Activated T-cell treated with anti-CD3 and anti-CD28 coated beads, Interleukin-2, amount 50 U/mL, for 72 hours (primary cell): Measurements from ENCODE around the gene KLHL41. TPM values are rescaled to one million over a fixed set of nuclear protein-coding genes. Genes with fewer than 3 reads are reported as not detected.

ENCODE experiments used
- ATAC-seq, 2 donors: fragments of 150-1000 bp; cut with Tn5 transposase; replicated peaks in 1 of 2; 2 replicates each; pipeline ENCODE4 v1.10.0; 2021; ENCODE audit warnings: moderate library complexity in 2 of 2, mild to moderate bottlenecking in 1 of 2
- DNase-seq, 2 donors: peaks; one replicate each; pipeline ENCODE4 v3.0.0; 2021 to 2022; ENCODE audit warnings: mixed read lengths in 1 of 2
- H3K27ac Mint-ChIP-seq: one replicate; pipeline ENCODE4 v1.8.0; 2022; ENCODE audit warnings: mild to moderate bottlenecking, moderate library complexity, mixed read lengths
- H3K27me3 Mint-ChIP-seq: one replicate; pipeline ENCODE4 v1.8.0; 2022; ENCODE audit warnings: low read depth, mixed read lengths
- H3K36me3 Mint-ChIP-seq, 2 donors: one replicate each; pipeline ENCODE4 v1.8.0; 2022; ENCODE audit warnings: mixed read lengths in 2 of 2, mild to moderate bottlenecking in 1 of 2; ENCODE audit not compliant: insufficient read depth in 2 of 2
- H3K4me1 Mint-ChIP-seq: one replicate; pipeline ENCODE4 v1.8.0; 2022; ENCODE audit warnings: low read depth, mixed read lengths
- H3K4me3 Mint-ChIP-seq, 2 donors: one replicate each; pipeline ENCODE4 v1.8.0; 2022; ENCODE audit warnings: mild to moderate bottlenecking in 2 of 2, mixed read lengths in 2 of 2, moderate library complexity in 2 of 2
- H3K9me3 Mint-ChIP-seq, 2 donors: one replicate each; pipeline ENCODE4 v1.8.0; 2022; ENCODE audit warnings: mixed read lengths in 2 of 2
- total RNA-seq, 2 donors: library from RNA; stranded (reverse); gene quantifications; one replicate each; pipeline ENCODE4 v1.2.3, GENCODE V29; 2022

The KLHL41 gene
- total RNA-seq, 2 donors from 2014 or later: 0.09 to 0.34 TPM

DNA sequence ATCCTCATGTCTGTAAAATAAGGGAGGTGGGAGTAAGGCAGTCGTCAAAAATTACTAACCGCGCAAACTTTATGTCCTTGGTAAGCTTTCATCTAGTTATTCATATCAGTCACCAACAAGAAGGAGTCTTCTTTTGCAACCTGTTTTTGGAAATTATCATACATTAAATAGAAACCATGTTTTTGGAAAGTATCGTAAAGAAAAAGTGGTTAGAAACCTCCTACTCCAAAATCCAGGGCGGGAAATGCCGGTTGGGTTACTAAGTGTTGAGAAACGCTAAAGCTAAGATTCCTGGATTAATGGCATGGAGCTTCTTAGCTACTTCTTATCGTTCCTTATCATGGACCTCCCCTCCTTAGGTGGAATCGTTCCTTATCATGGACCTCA, 29.4 kb upstream of the KLHL41 start:
- H3K4me3 Mint-ChIP-seq: peak overlapping the region; percentile 91 to 97
- DNase-seq (no peak), ATAC-seq (peak in 1 of 2 donors; percentile 8)
- H3K27me3 Mint-ChIP-seq: no peaks in the 10 kb centered on the region
- no peaks in the 10 kb centered on the region for H3K9me3 Mint-ChIP-seq
- H3K4me1 Mint-ChIP-seq: peaks cover 17% of the 10 kb centered on the region
- no peak overlapping the region for H3K27ac Mint-ChIP-seq
- H3K36me3 Mint-ChIP-seq: no peaks in the 10 kb centered on the region

DNA sequence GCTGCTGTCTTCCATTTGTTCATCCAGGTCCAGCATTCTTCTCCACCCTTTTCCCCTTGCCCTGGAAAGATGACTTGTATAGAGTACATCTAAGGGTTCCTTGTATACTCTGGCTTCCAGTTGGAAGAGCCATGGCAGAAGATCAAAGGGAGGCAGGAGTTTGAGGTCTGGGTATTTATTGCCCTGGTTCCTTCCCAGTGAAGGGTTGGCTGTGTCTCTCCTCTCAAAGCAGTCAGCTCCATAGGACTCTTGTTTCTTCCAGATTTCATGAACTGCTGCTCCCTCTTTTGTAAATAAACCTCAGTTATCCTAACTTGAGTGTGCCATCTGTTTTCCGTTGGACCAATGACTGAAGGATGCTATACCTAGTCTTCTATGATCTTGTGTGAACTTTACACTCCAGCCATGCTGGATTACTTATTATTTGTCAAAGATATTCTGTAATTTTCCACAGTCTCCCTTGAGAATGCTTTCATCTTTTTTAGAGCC, 23.8 kb upstream of the KLHL41 start:
- no peak for ATAC-seq
- Mint-ChIP-seq H3K27me3 (no peaks in the 10 kb centered on the region), H3K36me3 (no peaks in the 10 kb centered on the region), H3K9me3 (no peaks in the 10 kb centered on the region), H3K27ac (no peak overlapping the region), H3K4me1 (no peaks in the 10 kb centered on the region), H3K4me3 (no peak overlapping the region)
- no peak for DNase-seq

- H3K9me3 Mint-ChIP-seq: no peaks in the 10 kb centered on the region
- H3K27me3 Mint-ChIP-seq: no peaks in the 10 kb centered on the region
- ATAC-seq (no peak), DNase-seq (no peak)
- H3K4me1 Mint-ChIP-seq: no peaks in the 10 kb centered on the region
- no peak overlapping the region for H3K27ac Mint-ChIP-seq
- H3K4me3 Mint-ChIP-seq: no peak overlapping the region
- H3K36me3 Mint-ChIP-seq: no peaks in the 10 kb centered on the region
These were observed 23.0 kb upstream of the KLHL41 start for GRCh38 chr2:169486487-169486886.

DNA sequence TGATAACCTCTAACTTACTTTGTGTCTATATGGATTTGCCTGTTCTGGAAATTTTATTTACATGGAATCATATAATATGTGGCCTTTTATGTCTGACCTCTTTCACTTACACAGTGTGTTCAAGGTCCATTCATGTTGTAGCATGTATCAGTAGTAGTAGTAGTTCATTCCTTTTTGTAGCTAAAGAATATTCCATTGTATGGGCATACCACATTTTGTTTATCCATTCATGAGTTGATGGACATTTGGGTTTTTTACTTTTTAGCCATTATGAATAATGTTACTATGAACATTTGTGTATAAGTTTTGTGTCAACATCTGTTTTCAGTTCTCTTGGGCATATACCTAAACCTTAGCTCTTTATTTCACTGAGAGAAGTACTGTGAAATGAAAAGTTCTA, 18.7 kb upstream of the KLHL41 start:
- H3K27me3 Mint-ChIP-seq: no peaks in the 10 kb centered on the region
- ATAC-seq: no peak
- DNase-seq: no peak
- no peaks in the 10 kb centered on the region for H3K36me3 Mint-ChIP-seq
- no peak overlapping the region for H3K27ac Mint-ChIP-seq
- H3K9me3 Mint-ChIP-seq: no peaks in the 10 kb centered on the region
- H3K4me3 Mint-ChIP-seq: no peak overlapping the region
- no peaks in the 10 kb centered on the region for H3K4me1 Mint-ChIP-seq

- DNase-seq (no peak), ATAC-seq (no peak)
- H3K27me3 Mint-ChIP-seq: no peaks in the 10 kb centered on the region
- no peak overlapping the region for H3K4me3 Mint-ChIP-seq
- no peaks in the 10 kb centered on the region for H3K4me1 Mint-ChIP-seq
- no peaks in the 10 kb centered on the region for H3K9me3 Mint-ChIP-seq
- no peaks in the 10 kb centered on the region for H3K36me3 Mint-ChIP-seq
- no peak overlapping the region for H3K27ac Mint-ChIP-seq
These were observed 18.1 kb upstream of the KLHL41 start for GRCh38 chr2:169491378-169491777.

DNA sequence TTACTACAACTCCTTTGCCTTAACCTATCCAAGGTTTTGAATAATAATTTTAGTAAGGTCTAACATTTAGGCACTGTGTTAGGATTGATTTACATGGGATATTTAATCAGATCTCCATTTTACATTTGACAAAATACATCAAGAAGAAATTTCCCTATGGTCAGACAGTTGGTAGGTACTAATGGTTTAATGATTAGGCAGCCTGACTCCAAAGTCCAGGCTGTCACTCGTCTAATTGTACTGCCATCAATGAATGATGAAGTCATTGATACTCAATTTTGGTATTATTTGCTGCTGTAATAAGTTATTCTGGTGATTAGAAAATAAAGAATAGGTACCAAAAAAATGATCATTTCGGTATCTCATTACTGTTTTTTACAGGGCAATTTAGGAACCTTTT, 16.1 kb upstream of the KLHL41 start:
- Mint-ChIP-seq H3K27ac (no peak overlapping the region), H3K36me3 (no peaks in the 10 kb centered on the region), H3K27me3 (no peaks in the 10 kb centered on the region), H3K4me3 (no peak overlapping the region), H3K9me3 (no peaks in the 10 kb centered on the region), H3K4me1 (no peaks in the 10 kb centered on the region)
- no peak for DNase-seq
- ATAC-seq: no peak

GRCh38 chr2:169495310-169495928, 14.1 kb upstream of the KLHL41 start:
- no peaks in the 10 kb centered on the region for H3K4me1 Mint-ChIP-seq
- ATAC-seq (no peak), DNase-seq (no peak)
- no peaks in the 10 kb centered on the region for H3K36me3 Mint-ChIP-seq
- H3K4me3 Mint-ChIP-seq: no peak overlapping the region
- H3K9me3 Mint-ChIP-seq: no peaks in the 10 kb centered on the region
- H3K27ac Mint-ChIP-seq: no peak overlapping the region
- H3K27me3 Mint-ChIP-seq: no peaks in the 10 kb centered on the region

GRCh38 chr2:169504651-169505050, 4.9 kb upstream of the KLHL41 start:
- DNase-seq (no peak), ATAC-seq (no peak)
- Mint-ChIP-seq H3K4me3 (no peak overlapping the region), H3K27me3 (no peaks in the 10 kb centered on the region), H3K36me3 (no peaks in the 10 kb centered on the region), H3K4me1 (no peaks in the 10 kb centered on the region), H3K27ac (no peak overlapping the region), H3K9me3 (no peaks in the 10 kb centered on the region)

DNA sequence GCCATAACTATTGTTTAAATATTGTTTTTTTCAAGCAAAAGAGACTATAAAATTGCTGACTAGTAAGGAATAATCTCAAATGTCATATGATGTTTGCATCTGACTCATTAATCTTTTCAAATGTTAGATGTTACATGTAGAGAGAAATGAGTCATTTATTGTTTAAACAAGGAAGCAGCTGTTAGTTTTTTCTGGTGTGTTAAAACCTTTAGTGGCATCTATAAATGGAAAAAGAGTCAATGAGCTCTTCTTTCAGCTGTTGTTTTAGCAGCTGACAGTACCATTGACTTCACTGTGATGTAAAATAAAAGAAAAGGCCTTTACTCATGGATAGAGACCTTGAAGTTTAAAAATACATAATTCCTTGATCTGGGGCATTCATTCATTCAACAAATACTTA, 1.8 kb upstream of the KLHL41 start:
- H3K4me1 Mint-ChIP-seq: no peaks in the 10 kb centered on the region
- no peak overlapping the region for H3K27ac Mint-ChIP-seq
- H3K27me3 Mint-ChIP-seq: no peaks in the 10 kb centered on the region
- H3K4me3 Mint-ChIP-seq: no peak overlapping the region
- no peaks in the 10 kb centered on the region for H3K36me3 Mint-ChIP-seq
- DNase-seq (no peak), ATAC-seq (peak in 1 of 2 donors; percentile 47)
- no peaks in the 10 kb centered on the region for H3K9me3 Mint-ChIP-seq

DNA sequence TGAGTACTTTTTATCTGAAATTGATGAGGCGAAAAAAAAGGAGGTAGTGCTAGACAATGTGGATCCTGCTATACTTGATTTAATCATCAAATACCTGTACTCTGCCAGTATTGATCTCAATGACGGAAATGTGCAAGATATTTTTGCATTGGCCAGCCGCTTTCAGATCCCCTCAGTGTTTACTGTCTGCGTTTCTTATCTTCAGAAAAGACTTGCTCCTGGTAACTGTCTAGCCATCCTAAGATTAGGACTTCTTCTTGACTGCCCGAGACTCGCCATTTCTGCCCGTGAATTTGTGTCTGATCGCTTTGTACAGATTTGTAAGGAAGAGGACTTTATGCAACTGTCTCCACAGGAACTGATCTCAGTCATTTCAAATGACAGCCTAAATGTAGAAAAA, 453 bp downstream of the KLHL41 start:
- no peak overlapping the region for H3K27ac Mint-ChIP-seq
- no peaks in the 10 kb centered on the region for H3K36me3 Mint-ChIP-seq
- H3K4me1 Mint-ChIP-seq: no peaks in the 10 kb centered on the region
- ATAC-seq (no peak), DNase-seq (no peak)
- H3K9me3 Mint-ChIP-seq: no peaks in the 10 kb centered on the region
- H3K27me3 Mint-ChIP-seq: no peaks in the 10 kb centered on the region
- H3K4me3 Mint-ChIP-seq: no peak overlapping the region

DNA sequence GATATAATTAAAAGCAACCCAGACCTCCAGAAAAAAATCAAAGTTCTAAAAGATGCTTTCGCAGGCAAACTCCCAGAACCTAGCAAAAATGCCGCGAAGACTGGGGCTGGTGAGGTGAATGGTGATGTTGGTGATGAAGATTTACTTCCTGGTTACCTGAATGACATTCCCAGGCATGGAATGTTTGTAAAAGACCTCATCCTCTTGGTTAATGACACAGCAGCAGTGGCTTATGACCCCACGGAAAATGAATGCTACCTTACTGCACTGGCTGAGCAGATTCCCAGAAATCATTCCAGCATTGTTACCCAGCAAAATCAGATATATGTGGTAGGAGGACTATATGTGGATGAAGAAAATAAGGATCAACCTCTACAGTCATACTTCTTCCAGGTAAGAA, 994 bp downstream of the KLHL41 start:
- DNase-seq (no peak), ATAC-seq (no peak)
- H3K4me1 Mint-ChIP-seq: no peaks in the 10 kb centered on the region
- H3K27me3 Mint-ChIP-seq: no peaks in the 10 kb centered on the region
- no peak overlapping the region for H3K4me3 Mint-ChIP-seq
- H3K9me3 Mint-ChIP-seq: no peaks in the 10 kb centered on the region
- no peak overlapping the region for H3K27ac Mint-ChIP-seq
- no peaks in the 10 kb centered on the region for H3K36me3 Mint-ChIP-seq

DNA sequence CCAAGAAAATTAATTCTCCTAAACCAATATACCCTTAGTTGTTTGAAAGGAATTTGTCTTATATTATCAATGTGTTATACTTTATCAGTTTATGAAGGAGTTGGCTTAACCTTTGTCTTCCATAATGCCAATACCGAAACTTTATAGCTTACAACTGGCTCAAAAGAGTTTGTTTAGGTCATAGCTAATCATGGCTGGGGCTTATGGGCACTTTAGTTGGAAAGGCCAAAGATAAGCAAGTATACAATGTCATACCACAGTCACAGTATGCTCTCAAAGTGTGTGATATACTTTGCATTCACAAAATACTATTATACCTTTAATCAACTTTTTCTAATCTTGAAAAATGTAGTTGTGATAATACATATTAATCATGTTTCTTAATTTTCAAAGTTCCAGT, 2.3 kb downstream of the KLHL41 start:
- Mint-ChIP-seq H3K9me3 (no peaks in the 10 kb centered on the region), H3K4me1 (no peaks in the 10 kb centered on the region), H3K4me3 (no peak overlapping the region), H3K27ac (no peak overlapping the region), H3K27me3 (no peaks in the 10 kb centered on the region), H3K36me3 (no peaks in the 10 kb centered on the region)
- DNase-seq (no peak), ATAC-seq (no peak)

DNA sequence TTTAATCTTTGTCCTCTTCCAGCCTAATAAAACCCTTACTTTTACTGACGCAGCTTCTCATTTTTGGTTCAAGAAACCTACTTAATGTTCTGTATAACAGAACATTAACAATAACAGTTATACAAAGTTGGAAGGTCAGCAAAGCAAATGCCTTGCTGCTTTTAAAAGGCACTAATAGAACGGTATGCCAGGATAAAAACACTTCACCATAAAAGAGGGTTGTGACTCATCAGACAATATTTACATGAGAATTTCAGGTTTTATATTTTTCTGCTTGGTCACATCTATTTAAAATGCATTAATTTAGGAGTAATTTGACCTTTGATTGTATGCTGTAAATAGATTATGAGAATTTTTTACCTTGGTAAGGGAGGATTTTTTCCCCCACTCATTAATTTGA, 3.0 kb downstream of the KLHL41 start:
- H3K9me3 Mint-ChIP-seq: no peaks in the 10 kb centered on the region
- H3K27ac Mint-ChIP-seq: no peak overlapping the region

DNA sequence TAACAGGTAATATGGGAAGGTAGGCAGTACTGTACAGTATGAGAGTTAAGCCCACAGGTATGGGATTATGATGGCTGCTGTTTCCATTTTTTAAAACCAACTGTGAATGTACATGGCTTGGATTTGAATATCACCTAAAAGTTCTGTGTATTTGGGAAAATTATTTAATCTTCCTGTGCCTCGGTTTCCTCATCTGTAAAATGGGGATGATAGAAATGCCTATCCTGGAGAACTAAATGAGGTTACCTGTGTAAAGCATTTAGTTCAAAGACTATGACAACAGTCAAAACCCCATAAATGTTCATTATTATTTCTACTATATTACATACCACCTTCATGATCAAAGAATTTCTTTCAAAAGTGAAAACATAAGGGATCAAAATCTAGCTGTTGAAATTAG, 3.6 kb downstream of the KLHL41 start:
- H3K4me1 Mint-ChIP-seq: no peaks in the 10 kb centered on the region
- no peaks in the 10 kb centered on the region for H3K27me3 Mint-ChIP-seq
- DNase-seq (no peak), ATAC-seq (no peak)
- H3K9me3 Mint-ChIP-seq: no peaks in the 10 kb centered on the region
- H3K4me3 Mint-ChIP-seq: no peak overlapping the region
- H3K36me3 Mint-ChIP-seq: no peaks in the 10 kb centered on the region
- no peak overlapping the region for H3K27ac Mint-ChIP-seq

More for the DNA sequence above, 3.0 kb downstream of the KLHL41 start:
- DNase-seq (no peak), ATAC-seq (no peak)
- H3K36me3 Mint-ChIP-seq: no peaks in the 10 kb centered on the region
- no peaks in the 10 kb centered on the region for H3K27me3 Mint-ChIP-seq
- no peak overlapping the region for H3K4me3 Mint-ChIP-seq
- no peaks in the 10 kb centered on the region for H3K4me1 Mint-ChIP-seq
